Duodenal mucosa (tissue), 2 donors: Measurements from ENCODE around the gene NLRP6.
"Not testable (repeated sequence)": the region's sequence is repeated elsewhere in the genome, so short reads cannot be mapped to it uniquely, and the experiment has no call there.

ENCODE experiments used
- H3K27ac ChIP-seq: one replicate; pipeline ENCODE4 v1.7.0; 2013; ENCODE audit warnings: low read depth, low read length
- H3K27me3 ChIP-seq, 2 donors: one replicate each; pipeline ENCODE4 v1.7.0; 2013; ENCODE audit warnings: low read length in 2 of 2, control low read depth in 1 of 2; ENCODE audit not compliant: insufficient read depth in 2 of 2, control insufficient read depth in 1 of 2
- H3K36me3 ChIP-seq, 2 donors: one replicate each; pipeline ENCODE4 v1.7.0; 2013; ENCODE audit warnings: low read length in 2 of 2, control low read depth in 1 of 2; ENCODE audit not compliant: insufficient read depth in 2 of 2, control insufficient read depth in 1 of 2
- H3K4me1 ChIP-seq, 2 donors: one replicate each; pipeline ENCODE4 v1.7.0; 2013; ENCODE audit warnings: low read length in 2 of 2, control low read depth in 1 of 2; ENCODE audit not compliant: insufficient read depth in 2 of 2, control insufficient read depth in 1 of 2
- H3K4me3 ChIP-seq, 2 donors: one replicate each; pipeline ENCODE4 v1.7.0; 2013; ENCODE audit warnings: low read length in 2 of 2, low read depth in 1 of 2
- H3K9ac ChIP-seq, 2 donors: one replicate each; pipeline ENCODE4 v1.7.0; 2013; ENCODE audit warnings: low read length in 2 of 2, low read depth in 1 of 2
- H3K9me3 ChIP-seq, 2 donors: one replicate each; pipeline ENCODE4 v1.7.0; 2013; ENCODE audit warnings: low read length in 2 of 2, control low read depth in 1 of 2; ENCODE audit not compliant: control insufficient read depth in 1 of 2

The NLRP6 gene

GRCh38 chr11:299081-299891, 21.1 kb downstream of the NLRP6 start, which contains the start of gene IFITM5:
IFITM5 (minus strand) TSS chr11:299526; CDS start chr11:299490, 36 bp downstream.
- no peak within 1 kb of the TSS for H3K4me3 ChIP-seq
- H3K27me3 ChIP-seq = peaks cover 9 to 19% of the 10 kb centered on the region in 2 donors
- H3K27ac ChIP-seq = no peak within 1 kb of the TSS
- no peak within 1 kb of the TSS for H3K9ac ChIP-seq
- peaks cover 14 to 26% of the 10 kb centered on the region in 2 donors for H3K4me1 ChIP-seq
- H3K36me3 ChIP-seq = peaks cover 0 to 4% of the 10 kb centered on the region in 2 donors
- no peaks in the 10 kb centered on the region for H3K9me3 ChIP-seq

DNA sequence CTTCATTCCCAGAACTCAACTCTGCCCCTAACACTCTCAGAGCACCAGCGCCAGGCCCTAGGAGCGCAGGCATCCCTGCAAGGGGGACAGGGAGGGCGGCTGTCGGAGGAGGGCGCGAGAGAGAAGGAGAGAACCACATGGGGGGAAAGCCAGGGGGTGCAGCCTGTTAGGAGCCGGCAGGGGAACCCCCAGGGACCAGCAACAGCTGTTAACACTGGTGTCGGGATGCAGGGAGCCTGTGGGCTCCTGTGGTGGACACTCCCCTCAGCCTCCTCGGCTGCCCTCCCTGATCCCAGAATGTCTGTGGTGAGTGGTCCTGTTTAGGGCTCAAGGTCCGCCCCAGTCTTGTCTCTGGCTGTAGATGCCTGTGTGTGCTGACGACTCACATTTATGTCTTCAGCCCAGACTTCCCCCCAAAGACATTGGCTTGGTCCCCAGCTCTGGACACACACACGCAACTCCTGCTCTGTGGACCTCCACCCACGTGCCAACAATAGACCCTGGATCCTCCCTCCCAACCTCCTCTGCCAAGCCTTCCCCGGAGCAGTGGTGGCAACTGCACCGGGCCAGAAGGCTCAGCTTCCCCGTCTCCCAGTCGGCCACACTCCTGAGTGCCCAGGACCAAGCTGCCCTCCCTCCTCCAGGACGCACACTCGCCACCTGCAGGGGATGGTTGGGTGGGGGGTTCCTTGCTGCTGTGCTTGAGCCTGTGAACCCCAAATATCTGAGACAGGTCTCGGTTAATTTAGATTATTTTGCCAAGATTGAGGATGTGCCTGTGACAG, 21.9 kb downstream of the NLRP6 start:
- H3K9ac ChIP-seq = no peak overlapping the region
- no peak overlapping the region for H3K27ac ChIP-seq
- no peak overlapping the region for H3K4me3 ChIP-seq
- no peaks in the 10 kb centered on the region for H3K9me3 ChIP-seq
- peaks cover 9 to 19% of the 10 kb centered on the region in 2 donors for H3K27me3 ChIP-seq
- H3K4me1 ChIP-seq = peaks cover 14 to 26% of the 10 kb centered on the region in 2 donors
- H3K36me3 ChIP-seq = no peaks in the 10 kb centered on the region

DNA sequence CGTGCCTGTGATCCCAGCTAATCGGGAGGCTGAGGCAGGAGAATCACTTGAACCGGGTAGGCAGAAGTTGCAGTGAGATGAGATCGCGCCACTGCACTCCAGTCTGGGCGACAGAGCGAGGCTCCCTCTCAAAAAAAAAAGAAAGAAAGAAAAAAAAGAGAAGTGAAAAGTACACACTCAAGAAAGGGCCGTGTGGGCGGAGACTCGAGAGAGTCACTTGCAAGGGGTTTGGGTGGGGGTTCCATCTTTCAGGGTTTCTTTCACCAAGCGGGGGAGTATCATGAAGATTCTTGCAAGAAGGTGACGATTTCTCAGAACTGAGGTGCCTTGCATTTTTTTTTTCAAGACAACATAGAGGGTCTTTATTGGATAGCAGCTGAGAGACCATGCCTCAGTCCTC, 25.2 kb downstream of the NLRP6 start:
- no peak overlapping the region for H3K4me3 ChIP-seq
- no peaks in the 10 kb centered on the region for H3K36me3 ChIP-seq
- H3K9me3 ChIP-seq = no peaks in the 10 kb centered on the region
- H3K27me3 ChIP-seq = peaks cover 9 to 10% of the 10 kb centered on the region in 2 donors
- no peak overlapping the region for H3K9ac ChIP-seq
- peaks cover 3 to 15% of the 10 kb centered on the region in 2 donors for H3K4me1 ChIP-seq
- H3K27ac ChIP-seq = no peak overlapping the region

DNA sequence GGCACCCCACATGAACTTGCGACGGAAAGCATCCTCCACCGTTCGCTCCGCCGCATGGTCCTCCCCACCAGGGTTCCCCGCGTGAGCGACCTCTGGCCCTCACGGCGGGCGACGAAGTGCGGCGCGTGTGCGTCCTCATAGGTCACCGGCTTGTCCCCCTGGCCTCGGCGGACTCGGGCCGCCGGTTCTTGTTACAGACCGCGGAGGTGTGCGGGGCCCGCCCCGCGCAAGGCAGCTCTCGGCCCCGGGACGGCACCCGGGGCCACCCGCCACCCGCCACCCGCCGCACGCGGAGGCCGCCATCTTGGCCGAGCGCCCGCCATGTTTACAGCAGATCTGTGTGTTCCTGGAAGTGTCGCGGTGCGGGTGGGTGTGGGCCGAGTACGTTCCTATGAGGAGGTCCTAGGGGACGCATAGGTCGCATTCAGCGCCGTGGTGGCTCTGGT, 25.9 kb downstream of the NLRP6 start:
- Histone ChIP-seq H3K9me3 (no peaks in the 10 kb centered on the region), H3K36me3 (no peaks in the 10 kb centered on the region), H3K4me1 (peaks cover 3 to 15% of the 10 kb centered on the region in 2 donors), H3K9ac (no peak overlapping the region), H3K27me3 (peaks cover 9 to 10% of the 10 kb centered on the region in 2 donors), H3K27ac (no peak overlapping the region), H3K4me3 (no peak overlapping the region)

GRCh38 chr11:304915-305843, 27.0 kb downstream of the NLRP6 start:
- Histone ChIP-seq H3K4me3 (no peak overlapping the region), H3K9me3 (no peaks in the 10 kb centered on the region), H3K36me3 (no peaks in the 10 kb centered on the region), H3K27me3 (peaks cover 3 to 5% of the 10 kb centered on the region in 2 donors), H3K9ac (no peak overlapping the region), H3K27ac (no peak overlapping the region), H3K4me1 (peaks cover 3 to 22% of the 10 kb centered on the region in 2 donors)

- Histone ChIP-seq H3K4me1 (peaks cover 0 to 18% of the 10 kb centered on the region in 2 donors), H3K27ac (no peak overlapping the region)
Measured at GRCh38 chr11:305844-306211, 27.6 kb downstream of the NLRP6 start.

GRCh38 chr11:306645-307371, 28.6 kb downstream of the NLRP6 start:
- Histone ChIP-seq H3K27me3 (no peaks in the 10 kb centered on the region), H3K36me3 (no peaks in the 10 kb centered on the region), H3K9ac (no peak overlapping the region), H3K9me3 (no peaks in the 10 kb centered on the region), H3K4me3 (no peak overlapping the region), H3K27ac (peak overlapping the region; percentile 50), H3K4me1 (peaks cover 1 to 20% of the 10 kb centered on the region in 2 donors)

More at GRCh38 chr11:305844-306211, 27.6 kb downstream of the NLRP6 start:
- H3K4me3 ChIP-seq = no peak overlapping the region
- H3K9me3 ChIP-seq = no peaks in the 10 kb centered on the region
- H3K27me3 ChIP-seq = no peaks in the 10 kb centered on the region
- no peaks in the 10 kb centered on the region for H3K36me3 ChIP-seq
- H3K9ac ChIP-seq = no peak overlapping the region

GRCh38 chr11:307766-308708, 29.8 kb downstream of the NLRP6 start, which contains the start of gene IFITM2:
IFITM2 (plus strand) TSS chr11:307816; CDS start chr11:308193, 377 bp downstream.
- H3K36me3 ChIP-seq, H3K9me3 ChIP-seq, H3K27me3 ChIP-seq: not testable (repeated sequence)
- Histone ChIP-seq H3K4me1 (peaks cover 9 to 32% of the 10 kb centered on the region in 2 donors), H3K9ac (peak within 1 kb of the TSS; percentile 60 to 63), H3K4me3 (peak within 1 kb of the TSS; percentile 57 to 72), H3K27ac (peak within 1 kb of the TSS; percentile 89)
